Effector CD8-positive, alpha-beta T cell (primary cell): ENCODE measurements around the gene DHDH.
"Not testable (repeated sequence)": the region's sequence is repeated elsewhere in the genome, so short reads cannot be mapped to it uniquely, and the experiment has no call there.

Source experiments
- DNase-seq: peaks from one replicate; lab custom pipeline; 2025; lab: John Stamatoyannopoulos, UW
- total RNA-seq, 4 experiments: gene quantifications; one replicate each; lab custom pipeline; 2026; lab: John Stamatoyannopoulos, UW

Gene DHDH
- total RNA-seq = 0.36 to 1.1 (median 0.61) reads per million in 4 experiments

GRCh38 chr19:48933382-48933932 lies at the start of gene DHDH:
TSS of gene DHDH (plus strand) at chr19:48933699. CDS start at chr19:48933722, 23 bp downstream.
- DNase-seq = peak; percentile 84

- no peak for DNase-seq
Observed at GRCh38 chr19:48883726-48884125, 49.8 kb upstream of the DHDH start.

- DNase-seq = no peak
Observed at GRCh38 chr19:48887861-48888612, 45.5 kb upstream of the DHDH start.

- not testable (repeated sequence) for DNase-seq
Observed at GRCh38 chr19:48889496-48889895, 44.0 kb upstream of the DHDH start.

- DNase-seq = no peak
Observed at GRCh38 chr19:48890551-48890950, 42.9 kb upstream of the DHDH start.

- no peak for DNase-seq
Observed at GRCh38 chr19:48895226-48895625, 38.3 kb upstream of the DHDH start.

- peak; percentile 51 for DNase-seq
Observed at GRCh38 chr19:48896191-48896720, 37.2 kb upstream of the DHDH start.

GRCh38 chr19:48897181-48897580 lies 36.3 kb upstream of the DHDH start:
- no peak for DNase-seq

GRCh38 chr19:48899386-48899749 lies 34.1 kb upstream of the DHDH start:
- not testable (repeated sequence) for DNase-seq

GRCh38 chr19:48899781-48900476 lies 33.6 kb upstream of the DHDH start, which contains the start of gene NUCB1:
TSS of gene NUCB1 (plus strand) at chr19:48900312. CDS start at chr19:48900797, 485 bp downstream.
- DNase-seq = peak; percentile 99

- no peak for DNase-seq
Observed at GRCh38 chr19:48900477-48901406, 32.8 kb upstream of the DHDH start.

- DNase-seq = not testable (repeated sequence)
Observed at GRCh38 chr19:48902291-48902690, 31.2 kb upstream of the DHDH start.

- DNase-seq = not testable (repeated sequence)
Observed at GRCh38 chr19:48903788-48904187, 29.7 kb upstream of the DHDH start.

GRCh38 chr19:48905664-48906063 lies 27.8 kb upstream of the DHDH start:
- no peak for DNase-seq

GRCh38 chr19:48906324-48906723 lies 27.2 kb upstream of the DHDH start:
- no peak for DNase-seq

- DNase-seq = no peak
Observed at GRCh38 chr19:48907671-48908070, 25.8 kb upstream of the DHDH start.

GRCh38 chr19:48909424-48910077 lies 23.9 kb upstream of the DHDH start:
- not testable (repeated sequence) for DNase-seq

GRCh38 chr19:48910803-48911202 lies 22.7 kb upstream of the DHDH start:
- DNase-seq = no peak

- DNase-seq = no peak
Observed at GRCh38 chr19:48913114-48913889, 20.2 kb upstream of the DHDH start.

- no peak for DNase-seq
Observed at GRCh38 chr19:48914181-48914580, 19.3 kb upstream of the DHDH start.
